Left lobe of liver (tissue), 2 donors: ENCODE measurements around the gene UTP25. TPM values are rescaled to one million over a fixed set of nuclear protein-coding genes. Genes with fewer than 3 reads are reported as not detected.
"Not testable (repeated sequence)": the region's sequence is repeated elsewhere in the genome, so short reads cannot be mapped to it uniquely, and the experiment has no call there.

ENCODE experiments used
- ATAC-seq: fragments of 200-7000 bp; cut with Tn5 transposase; one replicate; pipeline ENCODE4 v1.9.1; 2020; ENCODE audit warnings: mild to moderate bottlenecking, moderate library complexity
- DNase-seq: peaks from one replicate; pipeline ENCODE4 v3.0.0-alpha.2; 2020; ENCODE audit warnings: low spot score
- total RNA-seq: library from RNA; stranded (reverse); gene quantifications from one replicate; pipeline ENCODE4 v1.2.1, GENCODE V29; 2021
- donor health status: DM: no; HTN: no; CAD: no; lungs with moderate emphysema.
- donor health status: DM: no; HTN: yes; CAD: no.

UTP25 gene
- total RNA-seq, 1 donor from 2014 or later: 3.7 TPM

DNA sequence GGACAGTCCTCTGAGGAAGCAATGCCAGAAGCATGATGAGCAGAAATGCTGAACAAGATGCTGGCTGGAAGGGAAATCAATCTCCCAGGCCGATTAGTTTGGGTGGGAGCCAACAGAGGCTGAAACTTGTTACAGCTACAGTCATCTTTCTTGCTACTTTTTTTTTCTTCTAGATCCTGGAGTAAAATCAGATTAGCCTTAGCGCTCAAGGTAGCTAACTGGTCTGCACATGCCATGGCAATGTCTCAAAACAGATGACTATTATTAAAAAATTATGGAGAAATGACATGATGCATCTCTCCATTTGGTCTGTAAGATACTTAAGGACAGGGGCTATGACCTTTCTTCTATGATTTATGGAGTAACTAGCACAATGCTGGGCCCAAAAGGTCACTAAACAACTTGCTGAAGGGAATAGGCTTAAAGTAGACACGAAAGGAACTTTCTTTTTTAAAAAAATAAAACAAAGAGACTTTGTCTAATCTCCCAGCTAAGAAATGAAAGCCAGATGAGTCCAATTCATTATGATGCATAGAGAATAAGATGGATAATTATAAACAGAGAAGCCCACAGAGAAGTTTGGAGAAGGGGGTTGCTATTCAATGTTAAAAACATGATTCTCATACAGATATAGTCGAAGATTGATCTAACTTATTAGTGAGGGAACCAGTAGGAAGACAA, 42.5 kb downstream of the UTP25 start:
- DNase-seq: no peak
- ATAC-seq: no peak

DNA sequence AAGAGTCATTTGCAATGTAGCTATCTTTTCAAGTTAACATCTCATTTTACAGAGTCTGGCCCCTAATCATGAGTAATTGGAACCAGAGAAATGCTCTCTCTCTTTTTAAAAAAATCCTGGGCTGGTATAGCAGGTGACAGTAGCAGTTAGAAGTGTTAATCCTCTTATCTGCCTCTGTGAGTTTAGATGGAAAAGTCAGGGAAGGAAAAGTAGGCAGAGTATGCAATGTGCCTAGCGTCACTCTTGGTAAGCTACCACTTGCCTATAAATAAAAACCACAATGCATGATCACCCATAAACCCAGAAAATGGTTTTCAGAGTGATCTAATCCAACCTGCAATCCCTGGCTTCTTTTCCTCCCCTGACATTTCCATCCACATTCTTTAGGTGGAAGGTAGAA, 43.2 kb downstream of the UTP25 start:
- no peak for ATAC-seq
- no peak for DNase-seq

DNA sequence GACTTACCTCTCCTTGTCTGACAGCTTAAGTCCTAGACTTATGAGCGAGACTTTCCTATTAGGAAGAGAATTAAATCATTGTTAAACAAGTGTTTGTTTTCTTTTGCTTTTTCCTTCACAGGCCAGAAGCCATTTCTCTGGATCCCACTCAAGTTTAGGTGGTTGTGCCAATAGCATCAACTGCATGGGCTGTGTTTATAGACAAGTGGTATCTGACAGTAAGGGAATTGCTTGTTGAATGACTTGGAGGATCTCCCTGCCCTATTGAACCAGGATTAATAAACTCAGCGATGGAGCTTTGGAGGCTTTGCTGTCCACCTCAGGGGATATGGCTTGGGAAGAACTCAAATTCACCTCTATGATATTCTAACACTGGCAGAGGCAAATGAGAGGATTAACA, 43.7 kb downstream of the UTP25 start:
- DNase-seq (no peak), ATAC-seq (no peak)

DNA sequence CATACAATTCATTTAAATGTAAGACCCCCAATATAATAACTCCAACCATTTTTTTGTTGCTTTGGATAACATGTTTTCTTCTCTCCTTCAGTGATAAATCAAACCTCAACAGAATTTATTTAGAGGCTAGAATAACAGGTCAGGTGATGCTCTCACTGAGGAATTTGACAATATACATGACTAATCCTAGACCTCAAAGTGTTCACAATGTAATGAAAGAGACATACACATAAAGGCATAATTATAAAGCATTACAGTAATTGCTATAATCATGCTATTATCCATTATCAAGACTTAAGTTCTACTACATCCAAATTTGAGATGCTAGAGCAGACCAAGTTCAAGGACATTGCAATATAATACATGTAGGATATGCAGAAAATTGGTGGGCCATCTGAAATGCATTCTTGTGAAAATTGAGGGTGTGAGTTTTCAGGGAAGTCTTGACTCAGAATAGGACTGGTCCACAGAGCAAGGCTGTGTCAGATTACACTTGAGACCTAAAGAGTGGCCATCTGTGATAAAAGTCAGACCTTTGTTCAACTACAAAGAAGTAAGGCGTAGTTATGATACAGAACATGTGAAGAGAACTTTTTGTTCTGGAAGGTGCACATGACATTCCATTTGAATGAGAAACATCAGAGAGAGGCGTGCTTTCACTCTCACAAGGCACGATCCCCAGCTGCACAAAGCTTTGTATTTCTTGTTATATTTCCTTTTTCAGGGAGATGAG, 45.5 kb downstream of the UTP25 start:
- no peak for DNase-seq
- ATAC-seq: no peak

DNA sequence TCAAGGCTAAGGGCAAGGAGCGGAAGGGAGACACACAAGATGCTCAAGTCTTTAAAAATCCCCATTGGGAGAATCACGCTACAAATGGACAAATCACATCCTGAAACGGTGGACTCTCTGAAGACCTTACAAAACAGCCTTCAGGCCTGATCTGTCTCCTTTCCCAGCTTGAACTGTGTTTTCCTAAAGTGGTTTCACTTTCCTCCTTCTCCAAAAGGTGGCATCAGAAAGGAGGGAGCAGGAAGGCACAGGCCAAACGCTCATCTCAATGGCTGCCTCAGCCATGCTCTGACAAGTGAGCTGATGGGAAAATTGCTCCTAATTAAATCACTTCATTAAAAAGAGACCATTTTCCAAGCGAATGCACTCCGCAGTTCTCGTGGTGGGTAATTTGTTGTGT, 47.7 kb downstream of the UTP25 start:
- peak; percentile 89 for ATAC-seq
- DNase-seq: no peak

DNA sequence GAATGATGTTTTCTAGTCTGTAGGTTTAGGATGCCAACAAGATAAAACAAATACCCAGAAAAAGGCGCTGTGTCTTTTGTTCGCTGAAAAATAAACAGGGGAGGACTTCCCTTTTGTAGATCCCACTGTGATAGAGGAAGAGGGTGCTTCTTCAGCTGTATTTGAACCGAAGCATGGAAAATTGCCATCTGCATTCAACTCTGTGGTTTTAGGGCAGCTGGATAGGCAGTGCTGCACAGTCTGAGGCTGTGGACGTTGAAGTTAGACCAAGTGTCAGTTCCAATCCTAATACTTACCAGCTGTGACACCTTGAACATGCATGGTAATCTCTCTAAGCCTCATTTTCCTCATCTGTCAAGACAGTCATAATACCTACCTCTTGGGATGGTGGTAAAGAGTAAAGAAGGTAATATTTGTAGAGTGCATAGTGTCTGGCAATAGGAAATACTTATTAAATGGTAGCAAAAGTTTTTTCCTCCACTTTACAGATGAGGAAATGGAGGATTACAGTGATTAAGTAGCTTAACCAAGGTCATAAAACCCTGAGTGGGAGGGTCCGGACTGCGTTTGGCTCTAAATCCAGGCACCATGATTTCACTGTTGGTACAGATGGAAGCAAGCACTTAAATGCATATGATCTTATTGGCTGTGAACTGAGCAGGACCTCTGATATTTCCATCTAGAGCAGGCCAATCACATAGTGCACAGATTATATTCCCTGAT, 48.5 kb downstream of the UTP25 start:
- ATAC-seq: no peak
- no peak for DNase-seq

DNA sequence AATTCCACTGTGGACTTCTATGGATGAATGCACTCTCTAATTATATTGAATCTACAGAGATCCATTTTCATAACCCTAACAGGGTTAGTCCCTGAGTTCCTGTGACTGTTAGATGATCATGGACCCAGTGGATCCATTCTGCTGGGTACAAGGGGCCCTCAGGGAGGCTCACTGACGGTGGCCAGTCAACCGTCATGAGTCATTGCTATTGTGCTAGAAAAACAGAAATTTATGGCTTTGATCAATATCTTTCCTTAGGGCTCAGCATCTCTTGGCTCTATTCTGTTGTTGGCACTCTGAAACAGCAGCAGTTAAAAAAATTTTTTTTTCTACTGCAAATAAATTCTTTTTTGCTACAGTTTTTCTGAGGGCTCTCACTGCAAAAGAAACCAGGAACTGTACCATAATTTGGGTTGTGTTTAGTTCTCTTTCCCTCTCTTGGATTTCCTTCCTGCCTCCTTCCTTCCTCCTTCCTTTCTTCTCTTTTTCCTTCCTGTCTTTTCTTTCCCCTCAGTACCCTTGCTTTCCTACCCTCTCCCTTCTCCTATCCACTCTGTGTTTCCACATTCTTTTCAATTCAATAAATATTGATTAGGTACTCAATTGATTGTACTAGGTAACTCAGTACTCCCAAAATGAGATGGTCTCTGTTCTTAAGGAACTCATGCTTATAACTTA, 49.5 kb downstream of the UTP25 start:
- ATAC-seq: no peak

DNA sequence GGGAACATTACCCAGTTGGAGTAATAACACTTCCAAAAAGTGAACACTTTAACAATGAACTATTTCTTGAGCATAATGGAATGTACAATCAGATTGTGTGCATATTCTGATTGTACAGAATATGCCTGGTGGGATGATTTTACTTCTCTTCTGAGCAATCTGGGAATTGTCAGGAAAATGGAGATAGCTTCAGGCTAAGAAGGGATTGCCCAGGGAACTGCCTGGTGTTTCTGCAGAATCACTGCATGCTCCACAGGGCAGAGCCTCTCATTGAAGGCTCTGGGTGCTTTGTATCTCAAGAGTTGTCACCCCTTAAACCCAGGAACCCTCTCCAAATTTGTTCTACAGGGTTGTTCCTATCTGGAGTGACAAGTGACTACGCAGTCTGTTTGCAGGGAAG, 51.2 kb downstream of the UTP25 start:
- DNase-seq: no peak
- no peak for ATAC-seq

More for the DNA sequence above, 49.5 kb downstream of the UTP25 start:
- DNase-seq: no peak

DNA sequence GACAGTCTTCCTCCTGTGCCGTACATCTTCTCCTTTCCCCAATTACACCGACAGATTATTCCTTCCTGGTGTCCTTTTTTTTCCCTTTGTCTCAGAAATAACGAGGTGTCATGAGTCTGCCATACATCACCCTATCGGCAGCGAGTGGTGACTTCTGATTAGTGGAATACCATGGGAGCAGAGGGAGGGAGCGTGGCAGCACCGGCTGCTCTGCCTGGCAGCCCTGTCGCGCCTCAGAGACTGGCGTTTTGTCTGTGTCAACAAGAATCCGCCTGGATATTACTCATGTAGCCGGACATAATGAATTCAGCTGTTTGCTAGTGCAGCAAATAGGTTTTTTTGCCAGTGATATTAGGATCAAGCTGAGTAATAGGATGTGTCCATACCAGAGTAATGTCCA, 51.8 kb downstream of the UTP25 start:
- ATAC-seq (no peak), DNase-seq (no peak)

DNA sequence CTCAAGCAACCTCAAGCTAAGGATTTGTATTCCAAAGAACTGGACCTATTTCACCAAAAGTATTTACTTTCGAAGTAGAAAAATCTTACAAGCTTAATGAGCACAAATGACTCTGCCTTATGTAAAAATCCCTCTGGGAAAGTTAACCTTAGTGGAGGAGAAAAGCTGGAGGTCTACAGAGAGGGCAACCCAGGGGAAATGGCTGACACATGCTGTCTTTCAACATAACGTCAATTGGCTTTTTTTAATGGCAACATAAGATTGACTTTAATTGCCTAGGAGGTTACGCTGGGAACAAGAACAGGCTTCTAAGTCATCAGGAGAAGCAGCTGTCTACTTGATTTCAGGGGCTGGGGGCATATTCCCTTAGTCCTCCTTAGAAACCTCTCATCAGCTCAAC, 52.3 kb downstream of the UTP25 start:
- no peak for DNase-seq
- ATAC-seq: no peak

DNA sequence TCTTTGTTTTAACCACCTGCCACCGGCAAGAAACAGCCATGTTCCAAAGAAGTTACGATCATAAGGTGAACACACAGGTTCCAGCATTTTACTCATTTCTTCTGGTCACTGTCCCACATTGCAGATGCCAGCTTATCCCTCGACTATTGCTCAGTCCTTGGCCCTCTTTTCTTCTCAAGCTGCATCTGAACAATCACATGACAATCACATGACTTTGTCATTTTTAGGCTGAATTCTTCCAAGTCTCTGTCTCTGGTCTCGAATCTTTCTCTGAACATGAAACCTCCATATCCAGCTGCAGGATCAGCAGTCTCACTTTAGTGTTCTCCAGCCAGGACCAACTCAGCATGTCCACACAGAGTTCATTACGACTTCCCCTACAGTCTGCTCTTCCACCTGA, 53.8 kb downstream of the UTP25 start:
- ATAC-seq: no peak
- no peak for DNase-seq

DNA sequence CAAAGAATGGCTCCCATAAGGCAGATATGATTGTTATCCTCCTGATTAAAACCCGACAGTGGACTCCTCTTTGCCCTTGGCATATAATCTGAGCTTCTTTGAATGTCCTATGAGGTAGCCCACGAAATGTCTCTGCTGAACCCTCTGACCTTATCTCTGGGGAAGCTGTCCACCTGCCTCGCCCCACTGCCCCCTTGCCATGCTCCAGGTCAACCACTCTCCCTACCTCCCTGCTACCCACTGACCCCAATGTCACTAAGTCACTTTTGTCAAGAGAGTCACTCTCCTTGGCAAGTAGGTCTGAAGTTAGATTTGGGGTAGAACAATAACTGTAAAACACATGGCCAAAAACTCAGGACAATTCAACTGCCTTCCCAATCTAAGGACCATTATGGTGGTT, 54.5 kb downstream of the UTP25 start:
- DNase-seq (no peak), ATAC-seq (no peak)

DNA sequence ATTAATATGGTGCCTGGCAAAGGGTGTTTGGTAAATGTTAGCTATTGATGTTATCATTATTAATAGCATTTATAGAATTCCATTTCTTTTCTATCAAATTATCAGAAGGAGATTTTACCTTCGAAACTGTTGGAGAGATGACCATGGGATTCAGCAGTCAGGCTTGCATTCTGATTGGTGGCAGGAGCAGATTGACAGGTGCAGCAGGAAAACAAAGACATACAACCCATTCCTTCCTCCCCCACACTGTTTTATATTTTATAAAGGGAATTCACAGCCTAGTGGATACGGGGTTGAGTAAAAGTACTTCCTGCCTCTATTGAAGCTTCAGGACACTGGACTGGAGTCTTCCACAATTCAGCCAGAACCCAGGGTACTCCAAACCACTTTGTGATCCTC, 55.2 kb downstream of the UTP25 start:
- ATAC-seq (no peak), DNase-seq (no peak)

DNA sequence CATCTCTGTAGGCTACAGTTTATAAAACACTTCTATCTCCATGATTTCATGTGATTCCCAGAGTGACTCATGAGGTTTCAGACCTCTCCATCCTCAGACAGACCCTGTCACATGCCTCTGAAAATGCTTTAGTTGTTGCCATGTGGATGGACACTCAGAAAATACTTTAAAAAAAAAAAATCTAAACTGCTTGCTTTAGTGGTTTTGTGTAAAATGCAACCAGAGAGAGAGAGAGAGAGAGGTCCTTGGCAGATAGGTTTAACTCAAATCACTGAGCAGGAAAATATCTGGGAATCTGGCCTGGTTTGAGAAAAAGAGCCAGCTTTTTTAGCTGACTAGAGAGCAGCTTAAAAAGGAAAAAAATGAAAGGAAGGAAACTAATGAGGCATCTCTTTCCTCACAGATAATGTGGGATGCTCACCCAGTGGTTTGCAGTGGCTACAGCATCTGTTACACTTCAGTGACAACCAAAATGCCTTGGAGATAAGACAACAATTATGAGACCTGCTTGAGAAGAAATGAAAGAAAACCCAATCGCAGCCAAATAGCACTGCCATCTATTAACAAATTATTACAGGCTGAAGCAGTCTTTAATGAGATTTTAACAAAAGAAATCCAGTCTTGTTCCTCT, 55.7 kb downstream of the UTP25 start:
- ATAC-seq: no peak

DNA sequence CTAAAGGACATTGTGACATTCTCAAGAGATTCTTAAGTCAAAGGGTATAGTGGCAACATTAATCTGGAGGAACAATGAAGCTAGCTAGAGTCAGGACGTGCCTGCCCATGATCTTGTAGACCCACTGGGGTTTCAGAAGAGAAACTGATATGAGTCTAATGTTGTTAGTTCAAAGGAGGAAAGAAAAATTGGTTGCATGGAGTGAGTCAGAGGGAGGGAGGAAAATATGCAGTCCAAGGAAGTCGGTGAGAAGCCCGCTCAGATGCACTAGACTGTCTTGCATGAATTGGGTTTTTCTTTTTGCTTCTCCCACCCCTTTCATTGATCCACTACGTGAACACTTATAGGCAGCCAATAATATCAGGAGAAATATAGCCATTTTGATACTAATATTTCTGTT, 56.5 kb downstream of the UTP25 start:
- no peak for ATAC-seq
- DNase-seq: no peak

More for the DNA sequence above, 55.7 kb downstream of the UTP25 start:
- DNase-seq: no peak

DNA sequence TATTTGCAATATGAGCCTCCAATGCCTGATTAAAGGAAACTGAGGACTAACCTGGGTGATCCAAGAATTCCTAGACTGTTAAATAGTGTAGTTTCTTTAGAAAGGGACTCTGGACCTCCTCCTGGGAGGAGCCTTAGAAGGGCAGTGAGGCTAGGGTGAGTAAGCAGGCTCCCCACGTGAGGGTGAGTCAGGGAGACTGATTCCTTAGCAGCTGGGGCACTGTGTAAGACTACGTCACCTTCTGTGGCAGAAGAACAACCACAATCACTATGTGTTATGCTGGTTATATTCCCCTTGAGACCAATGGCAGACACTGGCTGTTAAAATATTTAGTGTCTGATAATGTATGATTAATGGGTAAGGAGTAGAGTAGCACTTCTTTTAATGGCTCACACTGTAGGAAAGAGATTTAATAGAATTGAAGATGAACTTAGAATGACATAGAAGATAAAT, 56.9 kb downstream of the UTP25 start:
- DNase-seq: no peak
- ATAC-seq: no peak

DNA sequence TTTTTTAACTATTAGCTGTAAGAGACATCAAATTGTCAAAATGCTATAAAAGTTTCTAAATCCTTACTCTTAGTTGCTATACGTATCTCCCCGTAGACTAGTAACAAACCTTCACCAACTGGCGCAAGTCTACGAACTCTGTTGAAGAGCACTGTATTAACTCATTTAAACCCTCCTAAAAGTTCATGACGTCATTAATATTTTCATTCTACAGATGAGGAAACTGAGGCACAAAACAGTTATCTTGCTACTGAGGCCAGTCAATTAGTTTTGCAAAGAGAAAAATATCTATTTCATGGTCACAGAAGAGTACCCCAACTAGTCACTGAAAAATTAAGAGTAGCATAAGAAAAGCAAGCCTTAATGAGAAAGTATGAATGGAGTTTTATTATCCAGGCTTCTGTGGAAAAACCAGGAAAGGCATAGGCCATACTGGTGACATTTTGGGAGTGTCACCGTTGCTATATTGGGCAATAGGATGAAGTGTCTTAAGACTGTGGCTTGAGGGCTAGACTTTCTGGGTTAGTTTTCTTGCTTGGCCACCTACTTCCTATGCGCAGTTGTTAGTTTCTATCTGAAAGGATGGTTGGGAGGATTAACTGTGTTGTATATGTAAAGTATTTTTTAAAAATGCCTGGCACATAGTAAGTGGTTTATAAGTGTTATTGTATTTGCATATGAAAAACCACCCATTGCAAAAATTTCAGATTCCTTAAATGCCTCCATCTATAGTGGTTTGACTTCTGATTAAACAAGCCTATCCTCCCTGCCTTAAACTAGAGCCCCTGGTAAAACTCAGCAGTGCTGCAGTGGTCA, 57.8 kb downstream of the UTP25 start:
- DNase-seq (no peak), ATAC-seq (no peak)

DNA sequence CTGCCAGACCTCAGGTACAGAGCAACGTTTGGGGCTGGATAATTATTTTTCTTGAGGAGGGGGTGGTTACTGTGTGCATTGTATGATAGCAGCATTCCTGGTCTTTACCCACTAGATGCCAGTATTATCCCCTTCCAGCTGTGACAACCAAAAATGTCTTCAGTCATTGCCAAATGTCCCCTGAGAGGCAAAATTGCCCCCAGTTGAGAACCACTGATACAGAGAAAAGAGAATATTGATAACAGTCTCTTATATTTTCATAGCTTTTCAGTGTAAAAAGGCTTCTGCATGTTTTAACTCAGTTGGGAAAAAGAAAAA, 58.4 kb downstream of the UTP25 start:
- no peak for ATAC-seq
- DNase-seq: no peak

DNA sequence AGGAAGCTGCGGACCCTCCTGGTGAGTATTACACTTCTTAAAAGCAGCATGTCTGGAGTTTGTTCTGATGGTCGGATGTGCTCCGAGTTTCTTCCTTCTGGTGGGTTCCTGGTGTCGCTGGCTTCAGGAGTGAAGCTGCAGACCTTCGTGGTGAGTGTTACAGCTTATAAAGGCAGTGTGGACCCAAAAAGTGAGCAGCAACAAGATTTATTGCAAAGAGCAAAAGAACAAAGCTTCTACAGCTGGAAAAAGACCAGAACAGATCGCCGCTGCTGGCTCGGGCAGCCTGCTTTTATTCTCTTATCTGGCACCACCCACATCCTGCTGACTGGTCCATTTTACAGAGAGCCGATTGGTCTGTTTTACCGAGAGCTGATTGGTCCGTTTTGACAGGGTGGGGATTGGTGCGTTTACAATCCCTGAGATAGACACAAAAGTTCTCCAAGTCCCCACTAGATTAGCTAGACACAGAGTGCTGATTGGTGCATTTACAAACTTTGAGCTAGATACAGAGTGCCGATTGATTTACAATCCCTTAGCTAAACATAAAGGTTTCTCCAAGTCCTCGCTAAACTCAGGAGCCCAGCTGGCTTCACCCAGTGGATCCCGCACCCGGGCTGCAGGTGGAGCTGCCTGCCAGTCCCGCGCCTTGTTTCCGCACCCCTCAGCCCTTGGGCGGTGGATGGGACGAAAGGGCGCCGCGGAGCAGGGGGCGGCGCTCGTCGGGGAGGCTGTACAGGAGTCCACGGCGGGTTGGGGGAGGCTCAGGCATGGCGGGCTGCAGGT, 60.7 kb downstream of the UTP25 start:
- not testable (repeated sequence) for ATAC-seq, DNase-seq

DNA sequence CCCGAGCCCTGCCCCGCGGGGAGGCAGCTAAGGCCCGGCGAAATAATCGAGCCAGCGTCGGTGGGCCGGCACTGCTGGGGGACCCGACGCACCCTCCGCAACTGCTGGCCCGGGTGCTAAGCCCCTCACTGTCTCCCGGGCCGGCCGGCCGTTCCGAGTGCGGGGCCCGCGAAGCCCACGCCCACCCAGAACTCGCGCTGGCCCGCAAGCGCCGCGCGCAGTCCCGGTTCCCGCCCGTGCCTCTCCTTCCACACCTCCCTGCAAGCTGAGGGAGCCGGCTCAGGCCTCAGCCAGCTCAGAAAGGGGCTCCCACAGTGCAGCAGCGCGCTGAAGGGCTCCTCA, 61.3 kb downstream of the UTP25 start:
- DNase-seq (no peak), ATAC-seq (no peak)
